GM15510 (cell line): ENCODE measurements around the gene NTRK3.

Experiments used
- POLR2A ChIP-seq: IDR thresholded peaks from 3 replicates; pipeline ENCODE4 v1.6.1; 2011; ENCODE audit warnings: borderline replicate concordance; ENCODE audit not compliant: insufficient read length; ENCODE audit errors: extremely low read depth

The NTRK3 gene

GRCh38 chr15:87818756-87819155, 437.8 kb downstream of the NTRK3 start:
- no peak for TF ChIP-seq POLR2A

GRCh38 chr15:87817553-87817952, 439.0 kb downstream of the NTRK3 start:
- no peak for TF ChIP-seq POLR2A

DNA sequence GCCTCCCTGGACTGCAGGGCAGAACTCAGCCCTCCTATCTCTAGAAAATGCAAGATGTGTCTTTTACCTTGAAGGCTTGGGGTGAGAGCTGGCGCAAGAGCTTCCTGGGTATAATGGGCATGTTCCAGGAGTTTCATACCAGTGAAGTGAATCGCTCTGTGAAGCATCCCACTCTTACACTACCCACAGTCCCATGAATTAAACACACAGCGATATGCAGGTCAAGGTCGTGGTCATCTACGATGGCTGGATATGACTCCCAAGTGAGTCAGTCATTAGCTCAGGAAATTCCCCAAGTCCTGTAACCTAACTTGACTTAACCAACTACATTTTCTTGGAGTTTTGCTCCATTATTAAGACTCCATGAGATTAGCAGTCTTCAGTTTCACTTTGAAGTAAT, 439.7 kb downstream of the NTRK3 start:
- no peak for TF ChIP-seq POLR2A

GRCh38 chr15:87816016-87816415, 440.5 kb downstream of the NTRK3 start:
- TF ChIP-seq POLR2A = no peak
